Measurements from ENCODE around the gene PLXDC2.

Gene PLXDC2

DNA sequence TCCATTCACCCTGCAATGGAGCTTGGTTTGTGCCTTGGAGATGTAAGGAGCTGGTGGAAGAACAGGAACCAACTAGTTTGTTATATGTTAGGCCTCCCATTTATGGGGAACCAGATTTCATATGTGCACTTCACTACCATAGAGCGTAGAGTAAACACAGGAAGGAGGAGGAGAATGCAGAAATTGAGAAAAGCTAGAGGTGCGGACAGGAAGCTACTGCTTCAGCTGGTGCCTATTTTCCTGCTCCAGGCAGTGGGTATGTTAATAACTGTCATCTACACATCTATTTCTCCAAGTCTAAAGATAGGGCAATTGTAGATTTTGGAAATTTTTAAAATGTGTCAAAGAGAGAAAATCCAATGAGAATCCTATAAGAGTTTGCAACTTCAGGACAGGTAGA, 482.2 kb downstream of the PLXDC2 start:
- no peak for FAIRE-seq

DNA sequence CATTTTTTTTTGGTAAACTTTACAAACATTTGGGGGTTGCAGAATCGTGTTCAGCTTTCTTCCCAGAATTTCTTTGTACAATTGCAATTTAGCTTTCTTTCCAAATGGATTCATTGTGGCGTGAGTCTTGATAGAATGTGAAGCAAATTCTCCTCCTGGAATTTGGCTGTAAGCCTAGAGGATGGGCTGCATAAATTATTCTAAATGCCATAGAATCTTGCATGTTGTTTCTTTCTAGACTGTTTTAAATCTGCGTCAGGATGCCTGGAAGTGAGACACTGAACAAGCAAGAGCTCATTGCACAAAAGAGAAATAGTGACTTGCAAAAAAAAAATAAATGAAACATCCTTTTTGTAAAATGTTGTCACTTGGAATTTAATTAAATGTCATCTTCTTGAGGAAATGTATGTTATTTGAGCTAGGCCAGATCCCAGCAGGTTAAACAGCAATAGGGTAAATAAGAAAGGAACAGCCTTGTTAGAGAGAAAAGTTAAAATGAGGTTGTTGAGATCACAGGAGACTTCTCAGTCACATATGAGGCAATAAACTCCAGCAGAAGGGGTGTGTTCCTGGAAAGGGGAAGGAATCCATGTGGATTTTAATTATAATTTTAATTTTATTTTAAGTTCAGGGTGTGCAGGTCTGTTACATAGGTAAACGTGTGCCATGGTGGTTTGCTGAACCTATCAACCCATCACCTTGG, 483.0 kb downstream of the PLXDC2 start:
- FAIRE-seq: no peak

GRCh38 chr10:20300735-20301134, 484.5 kb downstream of the PLXDC2 start:
- no peak for FAIRE-seq

- no peak for FAIRE-seq
These were observed 485.8 kb downstream of the PLXDC2 start for GRCh38 chr10:20302033-20302432.

GRCh38 chr10:20303453-20304152, 487.4 kb downstream of the PLXDC2 start:
- no peak for FAIRE-seq

DNA sequence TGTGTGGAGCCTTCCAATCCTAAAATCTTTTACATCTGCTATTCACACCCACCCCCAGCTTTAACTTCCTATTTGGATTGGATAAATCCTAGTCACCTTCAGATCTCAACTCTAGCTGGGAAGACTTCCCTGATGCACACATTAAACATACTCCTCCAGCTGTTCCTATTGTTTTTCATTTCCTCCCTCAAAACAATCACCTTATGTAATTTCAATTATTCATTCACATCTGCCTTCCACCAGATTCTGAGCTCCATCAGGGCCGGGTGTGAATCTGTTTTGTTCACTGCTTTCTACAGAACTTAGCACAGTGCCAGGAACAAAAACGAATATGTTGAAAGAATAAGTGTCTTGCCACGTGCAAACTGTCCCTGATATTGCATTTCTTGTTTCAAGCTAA, 497.4 kb downstream of the PLXDC2 start:
- FAIRE-seq: no peak

DNA sequence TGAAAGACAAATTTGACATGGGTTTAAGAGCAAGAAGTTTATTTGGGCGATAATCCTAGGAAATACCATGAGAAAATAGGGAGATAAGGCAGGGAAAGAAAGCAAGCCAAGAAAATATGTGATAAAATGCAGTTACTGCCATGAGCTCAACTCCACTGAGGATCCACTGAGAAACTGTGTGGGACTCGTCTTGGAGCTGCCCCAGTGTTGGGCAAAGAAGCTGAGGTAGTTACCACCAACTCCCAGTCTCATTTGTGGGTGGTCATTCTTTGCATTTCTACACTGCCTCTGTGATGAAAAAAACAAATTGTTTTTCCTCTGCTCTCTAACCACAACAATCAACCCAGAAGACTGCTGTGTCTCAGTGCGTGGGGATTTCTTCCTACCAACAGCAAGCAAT, 498.2 kb downstream of the PLXDC2 start:
- FAIRE-seq: no peak

GRCh38 chr10:20327954-20328353, 511.7 kb downstream of the PLXDC2 start:
- no peak for FAIRE-seq

DNA sequence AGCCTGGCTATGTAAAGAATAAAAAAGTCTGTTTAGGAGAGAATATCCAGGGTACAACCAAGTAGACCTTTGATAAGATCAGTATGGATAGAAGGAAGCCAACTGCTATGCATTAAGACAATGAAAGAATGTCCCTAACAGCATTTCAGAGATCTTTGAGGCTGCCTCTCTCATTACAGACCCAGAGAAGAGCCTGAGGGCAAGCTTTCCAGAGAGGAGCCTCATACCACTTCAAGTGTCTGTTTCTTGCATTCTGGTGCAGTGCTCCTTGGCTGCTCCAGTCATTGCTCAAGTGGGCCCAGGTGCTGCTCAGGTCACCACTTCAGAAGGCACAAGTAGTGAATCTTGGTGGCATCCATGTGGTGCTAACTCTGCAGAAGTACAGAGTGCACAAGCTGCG, 514.0 kb downstream of the PLXDC2 start:
- FAIRE-seq: no peak

DNA sequence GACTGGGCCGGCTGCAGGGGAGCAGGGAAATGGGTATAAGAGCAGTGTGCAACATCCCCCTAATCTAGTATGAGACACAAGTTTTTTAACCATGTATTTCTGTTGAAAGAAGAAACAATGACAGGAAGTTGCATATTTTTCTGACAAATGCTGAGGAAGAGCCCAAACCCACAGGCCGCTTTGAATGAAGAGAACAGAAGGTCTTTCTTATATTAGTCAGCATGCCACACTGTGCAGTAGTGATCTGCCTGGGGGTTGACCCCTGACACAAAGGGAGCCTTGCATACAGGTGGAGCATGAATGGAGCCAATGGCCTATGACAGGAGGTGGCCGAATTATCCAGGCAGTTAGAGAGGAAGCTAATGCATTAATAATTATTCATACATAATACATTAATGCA, 518.3 kb downstream of the PLXDC2 start:
- no peak for FAIRE-seq

All from A204.1 (cell line).